Activated CD8-positive, alpha-beta memory T cell treated with anti-CD3 and anti-CD28 coated beads for 36 hours (primary cell): Measurements from ENCODE around the gene PTPRCAP. TPM values are rescaled to one million over a fixed set of nuclear protein-coding genes. Genes with fewer than 3 reads are reported as not detected.

Source experiments
- CTCF ChIA-PET: fragments of 350-600 bp; sonication (Branson Sonifier 250); formaldehyde crosslinking; loops from one replicate; lab custom pipeline; 2021; ENCODE audit warnings: antibody characterized with exemption; lab: Charles Lee
- POLR2A ChIA-PET: fragments of 350-600 bp; sonication (Branson Sonifier 250); formaldehyde crosslinking; loops from one replicate; lab custom pipeline; 2021; ENCODE audit warnings: antibody characterized with exemption; lab: Charles Lee
- total RNA-seq, 2 experiments: library from RNA; stranded (reverse); gene quantifications; one replicate each; pipeline ENCODE4 v1.2.3, GENCODE V29; 2021

PTPRCAP gene
- total RNA-seq, 2 experiments from 2014 or later, result 147 to 151 TPM

DNA sequence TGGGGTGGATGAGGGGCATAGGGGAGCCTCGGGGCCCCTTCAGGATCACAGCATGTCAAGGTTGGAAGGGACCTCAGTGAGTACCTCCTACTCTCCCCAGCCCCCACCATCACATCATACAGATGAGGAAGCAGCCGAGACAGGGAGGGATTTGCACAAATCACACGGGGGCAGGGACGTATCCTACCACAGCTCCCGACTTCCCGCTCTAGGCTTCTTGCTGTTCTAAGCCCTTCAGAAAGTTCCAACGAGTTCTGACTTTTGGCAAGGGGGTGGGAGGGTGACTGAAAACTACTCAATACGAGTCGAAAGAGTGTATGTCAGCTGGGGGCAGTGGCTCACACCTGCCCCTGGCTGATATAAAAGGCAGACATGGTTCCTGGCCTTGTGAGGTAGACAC is 50.4 kb downstream of the PTPRCAP start:
- POLR2A ChIA-PET, result interaction anchor here (0.7 to 1.0 kb wide), 2 partner anchors 8 to 34 kb away, joined by 3 to 5 read pairs; no protein-coding TSS in a partner anchor

More for the DNA sequence above, 50.4 kb downstream of the PTPRCAP start:
- CTCF ChIA-PET, result interaction anchor here (0.7 to 19.8 kb wide), 7 partner anchors 13 to 89 kb away, joined by 3 to 601 read pairs (median 3); partner anchors contain the start of genes CLCF1, POLD4 and PPP1CA

Other genes starting within 250 kb of the PTPRCAP start
- gene GRK2, start 171.2 kb downstream of the PTPRCAP start, total RNA-seq, result 100 to 1,000 TPM; 223 to 234 TPM
- gene ANKRD13D, start 148.4 kb downstream of the PTPRCAP start, total RNA-seq, result 10 to 100 TPM; 76.2 to 77.4 TPM
- 1 to 10 TPM; 6.1 to 7.6 TPM for gene SSH3, start 134.2 kb downstream of the PTPRCAP start, total RNA-seq
- gene POLD4, start 84.1 kb downstream of the PTPRCAP start, total RNA-seq, result 10 to 100 TPM; 31.3 to 31.7 TPM
- 1 to 10 TPM; 2.9 to 3.5 TPM for gene CLCF1, start 64.1 kb downstream of the PTPRCAP start, total RNA-seq
- 10 to 100 TPM; 35.2 to 37.4 TPM for gene RAD9A, start 45.7 kb downstream of the PTPRCAP start, total RNA-seq
- 100 to 1,000 TPM; 308 to 323 TPM for gene PPP1CA, start 35.8 kb downstream of the PTPRCAP start, total RNA-seq
- gene TBC1D10C, start 33.6 kb downstream of the PTPRCAP start, total RNA-seq, result 100 to 1,000 TPM in 1 of 2 experiments, 10 to 100 TPM in 1; 98.1 to 103 TPM
- 1 to 10 TPM; 1.9 to 2.0 TPM for gene CARNS1, start 22.0 kb downstream of the PTPRCAP start, total RNA-seq
- 10 to 100 TPM; 82.8 to 85.6 TPM for gene RPS6KB2, start 9.2 kb downstream of the PTPRCAP start, total RNA-seq
- 100 to 1,000 TPM; 140 to 148 TPM for gene CORO1B, start 5.8 kb upstream of the PTPRCAP start, total RNA-seq
- not detected for gene GPR152, start 15.0 kb upstream of the PTPRCAP start, total RNA-seq
- under 1 TPM in 1 of 2 experiments, not detected in 1; 0.23 TPM for gene CABP4, start 17.7 kb upstream of the PTPRCAP start, total RNA-seq
- gene TMEM134, start 31.6 kb upstream of the PTPRCAP start, total RNA-seq, result 10 to 100 TPM; 46.4 to 47.7 TPM
- 100 to 1,000 TPM; 154 to 159 TPM for gene AIP, start 45.3 kb upstream of the PTPRCAP start, total RNA-seq
- gene PITPNM1, start 67.7 kb upstream of the PTPRCAP start, total RNA-seq, result 100 to 1,000 TPM; 102 to 104 TPM
- gene CDK2AP2, start 70.5 kb upstream of the PTPRCAP start, total RNA-seq, result 10 to 100 TPM; 61.1 to 64.8 TPM
- gene CABP2, start 85.8 kb upstream of the PTPRCAP start, total RNA-seq, result not detected
- 100 to 1,000 TPM; 471 to 491 TPM for gene GSTP1, start 146.1 kb upstream of the PTPRCAP start, total RNA-seq
- 100 to 1,000 TPM; 315 to 317 TPM for gene NDUFV1, start 169.3 kb upstream of the PTPRCAP start, total RNA-seq
- gene NUDT8, start 192.3 kb upstream of the PTPRCAP start, total RNA-seq, result 10 to 100 TPM; 28.3 to 28.9 TPM
- not detected for gene TBX10, start 202.1 kb upstream of the PTPRCAP start, total RNA-seq
- gene ACY3, start 213.0 kb upstream of the PTPRCAP start, total RNA-seq, result under 1 TPM; 0.21 to 0.50 TPM
- not detected for gene ALDH3B2, start 236.9 kb upstream of the PTPRCAP start, total RNA-seq